HG03378 (cell line): ENCODE data around the gene KIFAP3.
"Not testable (repeated sequence)": the region's sequence is repeated elsewhere in the genome, so short reads cannot be mapped to it uniquely, and the experiment has no call there.

Source experiments
- ATAC-seq: cut with Tn5 transposase; IDR thresholded peaks from one replicate; pipeline ENCODE4 v1.9.1; 2021; ENCODE audit warnings: mild to moderate bottlenecking, moderate library complexity; ENCODE audit not compliant: unreplicated experiment

Gene KIFAP3

GRCh38 chr1:169892927-169893644 is 181.4 kb downstream of the KIFAP3 start:
- ATAC-seq: peak; percentile 0

- no peak for ATAC-seq
These were observed 182.1 kb downstream of the KIFAP3 start for GRCh38 chr1:169892176-169892926.

GRCh38 chr1:169891539-169891885 is 183.0 kb downstream of the KIFAP3 start:
- no peak for ATAC-seq

GRCh38 chr1:169890761-169891538 is 183.5 kb downstream of the KIFAP3 start:
- ATAC-seq: peak; percentile 33

GRCh38 chr1:169889871-169890270 is 184.6 kb downstream of the KIFAP3 start:
- ATAC-seq: no peak

GRCh38 chr1:169886931-169887330 is 187.6 kb downstream of the KIFAP3 start:
- no peak for ATAC-seq

- no peak for ATAC-seq
These were observed 188.1 kb downstream of the KIFAP3 start for GRCh38 chr1:169886422-169886821.

GRCh38 chr1:169885207-169885606 is 189.3 kb downstream of the KIFAP3 start:
- ATAC-seq: no peak

- no peak for ATAC-seq
These were observed 189.9 kb downstream of the KIFAP3 start for GRCh38 chr1:169884634-169885033.

- no peak for ATAC-seq
These were observed 192.4 kb downstream of the KIFAP3 start for GRCh38 chr1:169882039-169882511.

GRCh38 chr1:169879034-169879840 is 195.3 kb downstream of the KIFAP3 start:
- no peak for ATAC-seq

GRCh38 chr1:169878498-169878897 is 196.0 kb downstream of the KIFAP3 start:
- no peak for ATAC-seq

- no peak for ATAC-seq
These were observed 196.5 kb downstream of the KIFAP3 start for GRCh38 chr1:169877800-169878491.

- no peak for ATAC-seq
These were observed 200.3 kb downstream of the KIFAP3 start for GRCh38 chr1:169874229-169874628.

GRCh38 chr1:169873582-169874199 is 200.8 kb downstream of the KIFAP3 start:
- no peak for ATAC-seq

GRCh38 chr1:169872906-169873305 is 201.6 kb downstream of the KIFAP3 start:
- no peak for ATAC-seq

GRCh38 chr1:169871988-169872387 is 202.5 kb downstream of the KIFAP3 start:
- not testable (repeated sequence) for ATAC-seq
